Peyer's patch (tissue), 4 donors: Measurements from ENCODE around the gene MYMX.

Experiments used
- CTCF ChIP-seq, 6 experiments: fragments of 450-650 bp in 4 of 6; fragments of 200-600 bp in 2 of 6; sonication (generic) in 1 of 6; IDR thresholded peaks; one replicate each; pipeline ENCODE4 v1.5.1; 2017 to 2019; ENCODE audit warnings: antibody characterized with exemption in 6 of 6, mild to moderate bottlenecking in 3 of 6, moderate library complexity in 1 of 6
- POLR2A ChIP-seq, 2 donors: fragments of 450-650 bp; IDR thresholded peaks; one replicate each; pipeline ENCODE4 v1.5.1; 2017; ENCODE audit warnings: antibody characterized with exemption in 2 of 2, mild to moderate bottlenecking in 2 of 2, moderate library complexity in 2 of 2

GRCh38 chr6:44248579-44248978, 31.9 kb downstream of the MYMX start:
- TF ChIP-seq CTCF (IDR thresholded peaks at IDR 0.05) = no peak
- no peak for TF ChIP-seq POLR2A (IDR thresholded peaks at IDR 0.05)
